Stimulated activated CD4-positive, alpha-beta T cell treated with anti-CD3 and anti-CD28 coated beads, Interleukin-1b, Interleukin-23, amount 100 ng/mL, for 1 hour (primary cell): Measurements from ENCODE around the gene EFNA3.
"Not testable (repeated sequence)": the region's sequence is repeated elsewhere in the genome, so short reads cannot be mapped to it uniquely, and the experiment has no call there.

ENCODE experiments used
- DNase-seq, 2 donors: peaks; one replicate each; pipeline ENCODE4 v3.0.0-alpha.2; 2020; ENCODE audit warnings: low read depth in 2 of 2

The EFNA3 gene

DNA sequence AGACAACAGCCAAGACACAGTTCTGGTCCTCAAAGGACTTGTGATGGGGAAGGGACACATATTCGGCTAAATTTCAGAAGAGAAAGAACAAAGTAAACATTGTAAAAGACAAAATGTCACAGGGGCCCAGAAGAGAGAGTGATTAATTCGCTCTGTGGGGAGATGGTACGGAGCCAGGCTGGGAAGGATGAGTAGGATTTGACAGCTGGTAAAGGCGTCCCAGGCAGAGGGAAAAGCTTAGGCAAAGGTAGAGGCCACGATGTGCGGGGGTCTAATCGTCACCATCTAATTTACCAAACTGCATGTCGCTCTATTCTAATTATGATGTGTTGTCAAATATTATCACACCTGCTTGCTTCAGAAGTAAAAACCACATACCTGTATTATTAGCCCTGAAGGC lies 31.7 kb downstream of the EFNA3 start:
- no peak for DNase-seq

DNA sequence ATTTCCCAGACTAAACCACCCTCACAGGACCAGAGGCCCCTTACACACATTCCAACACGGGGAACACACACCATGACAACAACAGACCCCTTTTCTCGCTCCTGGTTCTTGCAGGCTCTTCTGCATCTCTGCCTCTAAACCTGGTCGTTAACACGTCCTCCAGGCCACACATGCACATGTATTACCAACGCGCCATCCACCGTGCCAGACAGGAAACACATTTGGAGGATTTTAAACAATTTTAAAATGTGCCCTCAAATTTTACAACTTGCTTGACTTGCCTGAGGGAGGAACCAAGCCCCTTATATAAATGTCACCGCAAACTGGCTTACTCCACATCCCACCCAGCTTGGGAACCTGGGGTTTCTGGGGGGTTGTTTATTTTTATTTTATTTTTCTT lies 32.2 kb downstream of the EFNA3 start:
- DNase-seq: no peak

DNA sequence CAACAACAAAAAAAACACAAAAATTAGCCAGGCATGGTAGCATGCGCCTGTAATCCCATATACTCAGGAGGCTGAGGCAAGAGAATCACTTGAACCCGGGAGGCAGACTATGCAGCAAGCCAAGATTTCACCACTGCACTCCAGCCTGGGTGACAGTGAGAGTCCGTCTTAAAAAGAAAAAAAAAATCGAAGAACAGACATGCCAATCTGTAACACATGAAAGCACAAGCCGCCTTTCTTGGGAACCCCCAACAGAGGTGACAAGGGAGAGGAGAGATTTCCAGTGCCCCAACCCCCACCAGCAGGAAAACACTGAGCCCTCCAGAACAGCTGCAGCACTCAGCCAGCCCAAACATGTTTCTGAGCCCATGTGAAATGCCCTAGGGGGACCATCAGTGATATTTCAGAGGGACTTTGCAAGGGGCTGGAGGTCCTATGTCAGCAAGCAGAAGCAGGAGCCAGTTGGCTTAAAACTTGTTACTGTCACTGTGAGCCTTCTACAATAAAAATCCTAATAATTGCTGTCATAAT lies 34.9 kb downstream of the EFNA3 start:
- DNase-seq: no peak

DNA sequence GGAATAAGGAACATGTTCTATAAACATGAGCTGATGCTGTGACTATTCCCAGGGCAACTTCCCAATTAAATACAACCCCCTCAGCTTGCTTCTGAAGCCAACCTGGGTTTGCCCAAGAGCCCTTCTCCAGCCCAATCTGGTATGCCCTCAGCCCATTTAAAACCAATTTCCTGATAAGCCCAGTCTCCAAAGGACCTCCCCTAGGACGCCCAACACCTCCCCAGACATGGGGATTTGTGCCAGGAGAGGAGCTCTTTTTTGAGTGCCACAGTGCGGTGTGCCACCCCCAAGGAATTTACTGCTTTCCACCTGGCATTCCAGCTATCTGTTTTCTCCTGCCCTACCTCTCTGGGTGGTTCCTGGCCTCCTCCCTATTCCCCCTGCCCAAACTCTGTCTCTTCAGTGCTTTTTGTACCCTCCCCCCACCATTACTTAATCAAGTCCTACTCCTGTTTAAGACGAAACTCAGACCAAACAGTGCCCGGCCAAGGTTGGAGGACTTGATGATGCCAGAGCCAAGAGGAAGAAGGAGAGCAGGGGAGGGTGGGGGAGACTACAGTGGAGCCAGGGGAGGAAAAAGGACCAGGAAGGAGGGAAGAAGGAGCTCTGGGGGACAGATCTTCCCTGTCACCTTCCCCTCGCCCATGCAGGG lies 37.6 kb downstream of the EFNA3 start:
- DNase-seq: no peak

DNA sequence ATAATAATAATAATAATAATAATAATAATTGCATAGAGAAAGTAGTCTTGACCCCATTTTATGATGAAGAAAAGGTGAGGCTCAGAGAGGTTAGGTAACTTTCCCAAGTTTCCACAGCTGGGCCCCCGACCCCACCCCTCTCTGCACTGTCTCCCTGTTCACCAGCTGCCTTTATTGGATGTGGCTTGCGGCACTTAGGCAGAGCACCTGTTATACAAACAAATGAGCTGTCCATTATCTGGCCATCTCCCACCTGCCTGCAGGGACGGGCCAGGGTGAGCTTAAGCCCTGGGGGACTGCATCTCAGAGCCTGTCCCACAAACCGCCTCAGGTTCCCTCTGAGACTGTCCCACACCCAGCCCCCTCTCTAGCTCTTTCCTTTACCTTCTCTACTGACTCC lies 39.0 kb downstream of the EFNA3 start:
- no peak for DNase-seq

DNA sequence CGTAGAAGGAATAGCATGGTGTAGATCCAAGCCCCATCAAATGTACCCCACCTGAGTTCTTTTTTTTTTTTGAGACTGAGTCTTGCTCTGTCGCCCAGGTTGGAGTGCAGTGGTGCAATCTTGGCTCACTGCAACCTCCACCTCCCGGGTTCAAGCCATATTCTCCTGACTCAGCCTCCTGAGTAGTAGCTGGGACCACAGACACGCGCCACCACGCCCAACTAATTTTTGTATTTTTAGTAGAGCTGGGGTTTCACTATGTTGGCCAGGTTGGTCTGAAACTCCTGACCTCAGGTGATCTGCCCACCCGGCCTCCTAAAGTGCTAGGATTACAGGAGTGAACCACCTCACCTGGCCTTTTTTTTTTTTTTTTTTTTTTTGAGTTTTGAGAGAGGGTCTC lies 39.5 kb downstream of the EFNA3 start:
- not testable (repeated sequence) for DNase-seq

DNA sequence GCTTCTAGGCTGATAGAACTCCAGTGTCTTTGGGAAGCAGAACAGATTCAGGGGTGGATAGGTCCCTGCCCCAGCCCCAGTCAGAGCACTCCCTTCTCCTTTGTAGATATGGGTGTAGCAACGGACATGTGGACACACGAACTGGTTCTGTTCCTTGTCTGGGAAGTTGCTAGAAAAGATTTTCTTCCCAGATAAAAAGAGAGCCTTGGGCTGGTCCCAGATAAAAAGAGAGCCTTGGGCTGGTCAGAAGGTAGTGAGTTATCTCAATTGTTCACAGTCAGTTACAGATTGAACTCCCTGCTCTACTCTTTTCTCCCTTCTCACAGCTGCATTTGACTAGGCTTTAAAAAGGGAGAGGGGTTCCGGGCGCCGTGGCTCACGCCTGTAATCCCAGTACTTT lies 41.6 kb downstream of the EFNA3 start:
- no peak for DNase-seq

DNA sequence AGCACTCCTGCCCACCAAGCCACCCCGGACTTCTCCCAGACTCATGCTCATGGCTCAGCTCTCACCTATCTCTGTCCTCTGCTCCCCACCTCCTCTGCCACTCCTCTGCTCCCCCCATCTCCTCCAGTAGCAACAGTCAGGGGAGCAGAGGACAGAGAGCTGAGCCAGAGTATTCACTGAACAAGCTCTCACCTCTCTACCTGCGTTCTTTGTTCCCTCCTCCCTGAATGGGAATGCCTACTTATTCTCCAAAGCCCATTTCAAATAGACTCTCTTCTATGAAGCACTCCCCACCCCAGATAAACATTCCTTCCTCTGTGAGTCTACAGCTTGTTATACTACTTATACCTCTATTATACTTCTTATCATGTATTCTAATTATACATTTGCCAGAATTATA lies 42.6 kb downstream of the EFNA3 start:
- no peak for DNase-seq

DNA sequence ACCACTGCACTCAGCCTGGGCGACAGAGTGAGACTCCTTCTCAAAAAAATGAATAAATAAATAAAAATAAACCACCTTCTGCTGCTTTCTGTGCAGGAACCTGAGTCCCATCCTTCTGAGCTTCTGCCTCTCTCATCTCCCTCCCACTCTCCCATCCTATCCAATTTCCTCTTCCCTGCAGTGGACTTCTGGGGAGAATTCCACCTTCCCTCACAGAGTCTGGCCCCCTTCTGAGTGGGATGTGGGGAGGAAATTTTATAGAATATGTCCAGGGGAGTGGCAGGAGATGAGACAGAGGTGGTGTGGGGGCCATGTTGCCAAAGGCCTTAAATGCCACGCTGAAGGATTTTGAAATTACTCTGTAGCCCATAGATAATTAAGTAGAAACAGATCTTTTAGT lies 43.7 kb downstream of the EFNA3 start:
- no peak for DNase-seq

DNA sequence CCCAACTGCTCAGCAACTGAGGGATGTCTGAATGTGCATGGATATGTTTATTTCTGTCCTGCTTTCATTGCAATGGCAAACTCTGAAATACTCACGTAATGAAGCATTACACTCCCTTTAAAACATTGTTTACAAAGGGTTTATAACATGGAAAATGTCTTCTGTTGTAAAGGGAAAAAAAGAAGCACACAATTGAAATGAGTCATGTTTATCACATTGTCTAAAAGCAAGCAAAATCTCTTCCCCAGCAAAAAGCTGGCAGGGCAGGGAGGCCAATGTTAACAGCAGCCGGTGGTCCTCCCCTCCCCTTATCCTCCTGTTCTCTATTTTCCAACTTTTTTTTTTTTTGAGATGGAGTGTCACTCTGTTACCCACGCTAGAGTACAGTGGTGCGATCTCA lies 45.2 kb downstream of the EFNA3 start:
- no peak for DNase-seq

DNA sequence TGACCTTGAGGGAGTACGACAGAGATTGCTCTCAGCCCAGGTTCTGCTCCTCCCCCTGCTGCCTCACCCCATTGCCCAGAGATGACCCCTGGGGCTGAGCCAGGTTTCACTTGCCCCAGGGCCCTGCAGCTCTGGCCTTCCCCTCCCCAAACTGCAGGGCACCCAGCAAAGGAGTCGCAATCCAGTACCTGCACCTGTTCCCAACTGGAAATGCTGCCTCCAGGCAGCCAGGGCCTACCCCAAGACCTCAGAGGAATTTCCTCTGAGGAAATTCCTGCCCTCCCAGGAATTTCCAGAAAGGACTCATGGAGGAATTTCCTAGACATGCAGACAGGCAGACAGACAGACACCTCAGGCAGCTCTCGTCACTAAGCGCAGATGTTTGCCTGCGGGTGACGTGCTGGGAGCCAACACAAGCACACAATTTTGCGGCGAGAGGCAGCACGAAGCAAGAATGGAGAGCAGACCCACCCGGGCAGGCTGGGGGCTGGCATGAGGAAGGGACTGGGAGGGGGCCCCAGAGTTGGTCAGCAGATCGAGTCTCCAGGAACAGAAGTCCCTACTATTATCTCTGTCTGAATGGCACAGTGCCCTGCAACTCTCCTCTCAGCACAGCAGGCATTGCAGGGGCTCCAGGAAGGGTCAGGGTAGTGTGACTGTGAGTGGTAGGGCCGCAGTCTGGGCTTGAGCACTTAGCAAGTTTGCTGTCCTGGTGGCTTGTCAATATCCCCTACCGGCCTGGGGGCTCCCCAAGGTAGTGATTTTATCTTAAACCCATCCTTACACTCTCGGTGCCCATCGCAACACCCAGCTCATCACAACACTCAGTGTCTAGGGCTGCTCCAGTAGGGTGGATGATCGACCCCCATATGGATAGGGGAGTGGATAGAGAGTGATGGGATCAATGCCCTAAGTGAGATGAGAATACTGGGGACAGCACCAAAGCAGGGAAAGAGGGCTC lies 46.1 kb downstream of the EFNA3 start:
- DNase-seq: no peak

DNA sequence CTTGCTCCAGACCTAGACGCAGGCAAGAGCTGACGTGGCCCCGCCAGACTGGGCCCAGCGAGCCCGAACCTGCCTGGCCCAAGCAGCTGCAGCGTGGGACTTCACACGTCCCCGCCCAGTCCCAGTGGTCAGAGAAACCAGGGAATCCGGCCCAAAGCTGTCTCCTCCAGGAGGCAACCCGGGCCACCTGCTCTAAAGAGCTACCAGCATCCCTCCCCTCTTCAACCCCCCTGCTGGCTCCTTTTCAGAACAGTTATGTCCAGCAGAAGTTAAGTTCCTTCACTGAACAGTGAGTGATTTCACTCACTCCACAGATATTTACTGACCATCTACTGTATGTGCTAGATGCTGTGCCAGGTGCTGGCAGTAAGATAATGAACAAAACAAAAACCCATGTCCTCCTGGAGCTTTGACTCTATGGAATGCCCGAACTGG lies 46.9 kb downstream of the EFNA3 start:
- DNase-seq: no peak

DNA sequence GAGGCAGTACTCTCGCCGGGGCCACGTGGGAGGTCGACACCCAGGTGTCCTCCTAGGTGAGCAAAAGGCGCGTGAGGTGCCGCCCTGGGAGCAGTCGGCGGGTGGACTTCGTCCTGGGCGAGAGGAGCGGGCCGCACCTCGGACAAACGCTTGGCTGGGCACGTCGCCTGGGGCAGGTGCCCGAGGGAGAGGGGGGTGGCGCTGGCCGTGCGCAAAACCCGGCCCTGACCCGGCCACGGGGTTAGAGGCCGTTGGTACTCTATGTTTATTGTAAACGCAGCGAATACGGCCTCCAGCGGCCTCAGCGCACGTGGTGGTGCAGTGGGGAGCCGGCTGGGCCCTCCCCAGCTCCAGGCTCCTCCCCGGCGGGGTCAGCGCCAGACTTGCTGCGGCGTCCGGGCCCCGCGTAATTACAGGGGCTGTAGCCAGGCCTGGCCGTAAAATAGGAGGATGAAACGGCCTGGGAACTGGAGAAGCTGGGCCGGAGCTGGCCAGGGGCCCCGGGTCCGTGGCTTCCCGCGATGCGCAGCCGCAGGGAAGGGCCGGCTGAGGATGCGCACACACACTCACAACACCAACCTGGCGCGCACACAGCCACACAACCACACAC lies 47.4 kb downstream of the EFNA3 start:
- DNase-seq: no peak

DNA sequence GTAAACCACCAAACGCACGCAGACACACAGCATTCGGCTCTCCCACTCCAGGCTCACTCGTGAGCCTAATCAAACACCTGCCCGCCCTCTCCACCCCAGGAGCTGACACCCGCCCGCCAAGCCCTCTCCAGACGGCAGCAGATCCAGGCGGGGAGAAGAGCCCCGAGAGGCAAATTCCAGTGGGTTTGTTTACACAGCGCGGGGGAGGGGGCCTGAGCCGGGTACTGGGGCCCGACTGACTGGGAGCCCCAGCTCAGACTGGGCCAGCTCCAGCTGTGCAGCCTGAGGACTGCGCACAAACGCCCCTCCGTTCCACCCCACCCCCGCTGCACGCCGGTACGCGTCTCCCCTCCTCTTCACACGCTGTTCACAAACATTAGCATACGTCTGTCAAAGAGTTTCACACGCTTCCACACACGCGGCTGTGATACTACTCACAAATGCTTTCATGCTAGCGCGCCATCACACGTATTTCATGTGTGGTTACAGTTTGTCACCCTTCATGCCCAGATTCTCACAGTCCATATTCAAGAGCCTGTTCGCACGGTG lies 48.0 kb downstream of the EFNA3 start:
- no peak for DNase-seq

DNA sequence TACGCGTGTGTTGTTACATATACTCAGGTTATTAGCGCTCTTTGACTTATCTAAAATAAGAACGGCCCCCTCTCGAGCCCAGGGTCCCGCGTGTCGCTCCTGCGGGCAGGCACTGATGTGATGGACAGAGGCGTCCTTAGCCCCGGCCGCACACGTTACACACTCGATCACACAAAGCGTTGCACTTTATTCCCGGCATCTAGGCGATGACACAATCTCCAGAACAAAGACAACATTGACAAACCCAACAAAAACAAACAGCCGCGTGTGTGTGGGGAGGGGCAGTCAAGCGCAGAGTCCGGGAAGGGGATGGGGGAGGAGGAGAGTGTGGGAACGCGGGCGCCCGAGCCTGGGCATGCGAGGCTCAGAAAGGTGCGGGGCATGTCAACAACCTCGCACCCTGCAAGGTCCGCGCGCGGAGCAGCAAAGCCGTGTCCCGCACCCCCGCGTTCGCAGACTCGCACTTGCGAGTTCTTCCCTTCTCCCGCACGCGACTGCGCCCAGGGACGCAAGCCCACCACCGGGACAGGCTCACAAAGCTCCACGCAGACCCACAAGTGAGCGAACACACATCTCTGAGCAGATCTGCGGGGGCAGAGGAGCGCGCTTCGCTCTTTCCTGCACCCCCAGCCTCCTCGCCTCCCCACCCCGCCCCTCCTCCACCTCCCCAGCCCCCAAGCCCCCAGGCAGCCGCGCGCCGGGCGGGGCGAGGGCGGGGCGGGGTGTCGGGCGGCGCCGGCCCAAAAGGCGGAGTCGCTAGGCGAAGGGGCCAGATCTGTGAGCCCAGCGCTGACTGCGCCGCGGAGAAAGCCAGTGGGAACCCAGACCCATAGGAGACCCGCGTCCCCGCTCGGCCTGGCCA lies 48.7 kb downstream of the EFNA3 start, which contains the start of gene EFNA1:
Gene EFNA1, plus strand, starts transcription at position 772 of the 862 bp plus-strand sequence. CDS start 102 bp downstream, outside the sequence.
- DNase-seq: no peak

DNA sequence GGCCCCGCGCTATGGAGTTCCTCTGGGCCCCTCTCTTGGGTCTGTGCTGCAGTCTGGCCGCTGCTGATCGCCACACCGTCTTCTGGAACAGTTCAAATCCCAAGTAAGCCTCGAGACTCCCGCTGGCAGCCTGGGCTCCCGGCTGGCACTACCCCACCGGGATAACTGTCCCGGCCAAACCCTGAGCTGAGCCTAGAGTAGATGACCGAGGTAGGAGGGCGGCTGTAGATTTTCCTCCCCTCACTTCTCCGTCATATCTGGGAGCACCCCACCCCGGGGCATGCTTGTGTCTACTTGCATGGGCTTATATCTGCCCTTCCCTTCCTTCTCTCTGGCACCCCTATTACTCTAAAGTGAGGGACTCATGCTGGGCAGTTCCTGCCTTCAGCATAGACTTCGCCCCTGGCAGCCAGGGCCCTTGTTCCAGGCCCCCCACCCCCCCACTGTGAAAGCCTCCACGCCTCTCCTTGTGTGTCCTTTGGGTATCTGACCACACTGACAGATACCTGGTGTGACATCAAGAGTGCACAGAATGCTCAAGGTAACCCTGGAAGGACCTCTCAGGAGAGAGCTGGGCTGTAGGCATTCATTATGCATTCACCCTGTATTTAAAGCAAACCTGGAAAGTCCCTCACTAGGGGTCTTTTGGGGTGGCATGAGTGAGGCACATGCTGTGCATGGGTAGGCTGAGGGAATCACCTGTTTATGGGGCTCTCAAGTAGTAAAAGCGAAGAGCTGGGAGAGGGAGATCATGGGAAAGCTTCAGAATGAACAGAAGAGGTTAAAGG lies 49.5 kb downstream of the EFNA3 start:
- no peak for DNase-seq

DNA sequence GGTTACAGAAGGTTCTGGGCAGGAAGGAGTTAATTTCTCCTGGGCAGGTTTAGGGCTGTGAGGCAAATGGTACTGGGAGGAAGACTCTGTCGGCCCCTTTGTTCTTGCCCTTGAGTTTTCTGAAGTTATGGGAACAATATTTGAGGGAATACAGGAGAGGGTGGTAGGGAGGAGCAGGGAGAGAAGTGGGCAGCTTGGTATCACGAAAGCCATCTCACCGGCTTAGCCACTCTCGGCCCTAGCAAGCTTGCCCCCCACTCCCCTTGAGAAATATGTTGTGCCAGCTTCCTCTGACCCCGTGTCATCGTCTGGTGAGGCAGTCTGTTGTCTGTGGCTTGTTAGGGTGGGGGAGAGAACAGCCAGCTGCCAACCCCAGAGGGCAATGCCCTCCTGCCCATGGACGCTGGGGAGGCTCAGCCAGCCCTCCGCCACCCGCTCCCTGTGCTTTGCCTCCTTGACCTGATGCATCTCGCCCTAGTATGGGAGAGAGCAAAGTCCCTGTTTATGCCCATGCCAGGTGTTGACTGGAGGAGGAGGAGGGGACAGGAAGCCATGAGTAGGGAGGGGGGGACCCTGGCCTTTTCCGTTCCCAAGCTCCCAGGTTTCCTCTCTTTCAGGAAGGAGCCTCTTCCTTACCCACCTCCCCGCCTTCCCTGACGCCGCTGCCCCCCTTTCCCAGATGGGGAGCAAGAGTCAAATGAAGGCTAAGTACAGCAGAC lies 50.3 kb downstream of the EFNA3 start:
- no peak for DNase-seq

DNA sequence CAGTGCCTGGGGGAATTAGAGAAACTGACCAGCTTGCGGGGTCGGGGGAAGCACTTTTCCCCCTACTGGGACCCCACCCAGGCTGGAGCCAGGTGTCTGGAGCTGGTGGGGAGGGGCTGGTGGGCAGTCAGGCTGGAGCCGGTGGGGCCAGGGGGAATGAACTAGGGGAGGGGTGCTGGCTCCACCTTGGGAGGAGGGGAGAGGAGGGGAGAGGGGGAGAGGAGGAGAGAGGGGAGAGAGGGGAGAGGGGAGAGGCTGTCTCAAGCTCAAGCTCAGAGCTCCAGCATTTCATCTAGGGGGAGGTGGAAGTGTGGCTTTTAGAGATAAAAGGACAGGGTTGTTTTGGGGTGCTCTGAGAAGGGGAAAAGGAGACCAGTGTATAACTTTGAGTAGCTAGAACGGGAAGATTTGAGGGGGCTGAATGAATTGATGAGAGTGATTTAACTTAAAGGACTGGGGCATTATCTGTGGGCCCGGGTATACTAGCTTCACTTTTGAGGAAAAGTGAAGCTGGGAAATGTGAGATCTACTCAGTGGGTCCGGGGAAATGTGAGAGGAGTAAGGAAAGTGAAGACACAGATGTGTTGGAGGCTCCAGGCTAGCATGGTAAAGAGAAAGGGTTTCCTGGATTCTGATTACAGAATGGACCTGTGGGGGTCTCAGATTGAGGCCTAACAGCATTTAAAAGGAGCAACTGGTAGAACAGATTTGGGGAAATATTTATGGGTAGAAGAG lies 51.8 kb downstream of the EFNA3 start:
- no peak for DNase-seq

DNA sequence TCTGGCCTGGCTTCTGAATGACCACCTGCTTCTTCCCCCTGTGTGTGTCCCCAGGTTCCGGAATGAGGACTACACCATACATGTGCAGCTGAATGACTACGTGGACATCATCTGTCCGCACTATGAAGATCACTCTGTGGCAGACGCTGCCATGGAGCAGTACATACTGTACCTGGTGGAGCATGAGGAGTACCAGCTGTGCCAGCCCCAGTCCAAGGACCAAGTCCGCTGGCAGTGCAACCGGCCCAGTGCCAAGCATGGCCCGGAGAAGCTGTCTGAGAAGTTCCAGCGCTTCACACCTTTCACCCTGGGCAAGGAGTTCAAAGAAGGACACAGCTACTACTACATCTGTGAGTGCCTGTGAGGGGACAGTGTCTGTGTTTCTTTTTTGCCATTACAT lies 52.6 kb downstream of the EFNA3 start:
- DNase-seq: no peak
